ENCODE results near the gene POMP.

POMP gene

GRCh38 chr13:28653111-28653510 lies 5.8 kb upstream of the POMP start:
- H3K4me3 ChIP-seq (ENCODE audit: low read depth, low read length): no peak overlapping the region
- no peak for TF ChIP-seq CTCF (conservative IDR thresholded peaks at IDR 0.05; ENCODE audit: low read depth, low read length)
- DNase-seq (ENCODE audit: low read depth): no peak

- no peak overlapping the region for H3K4me3 ChIP-seq (ENCODE audit: low read depth, low read length)
- no peak for TF ChIP-seq CTCF (conservative IDR thresholded peaks at IDR 0.05; ENCODE audit: low read depth, low read length)
- no peak for DNase-seq (ENCODE audit: low read depth)
These were observed 4.7 kb upstream of the POMP start for GRCh38 chr13:28654276-28654675.

- no peak overlapping the region for H3K4me3 ChIP-seq (ENCODE audit: low read depth, low read length)
- DNase-seq (ENCODE audit: low read depth): peak; percentile 69
- no peak for TF ChIP-seq CTCF (conservative IDR thresholded peaks at IDR 0.05; ENCODE audit: low read depth, low read length)
These were observed 3.4 kb upstream of the POMP start for GRCh38 chr13:28655561-28655960.

GRCh38 chr13:28657784-28658538 lies 969 bp upstream of the POMP start:
- H3K4me3 ChIP-seq (ENCODE audit: low read depth, low read length): peak overlapping the region; percentile 89
- peak; percentile 43 for TF ChIP-seq CTCF (conservative IDR thresholded peaks at IDR 0.05; ENCODE audit: low read depth, low read length)
- DNase-seq (ENCODE audit: low read depth): peak; percentile 60

DNA sequence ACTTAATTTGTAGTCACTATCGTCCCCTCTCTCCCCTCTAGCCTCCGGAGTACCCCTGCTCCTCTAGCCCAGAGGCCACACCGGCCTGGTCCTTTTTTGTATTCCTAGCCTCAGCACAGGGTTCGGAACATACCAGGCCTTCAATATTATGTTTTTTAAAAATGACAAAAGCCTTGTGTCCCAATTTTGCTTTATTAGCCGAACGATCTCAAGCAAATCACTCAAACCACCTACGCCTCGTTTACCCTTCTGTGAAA lies 463 bp upstream of the POMP start:
- peak; percentile 23 for DNase-seq (ENCODE audit: low read depth)
- TF ChIP-seq CTCF (conservative IDR thresholded peaks at IDR 0.05; ENCODE audit: low read depth, low read length): no peak

GRCh38 chr13:28659621-28659970 lies 666 bp downstream of the POMP start:
- DNase-seq (ENCODE audit: low read depth): peak; percentile 77
- no peak for TF ChIP-seq CTCF (conservative IDR thresholded peaks at IDR 0.05; ENCODE audit: low read depth, low read length)
- H3K4me3 ChIP-seq (ENCODE audit: low read depth, low read length): peak overlapping the region; percentile 89

More for the DNA sequence above, 463 bp upstream of the POMP start:
- H3K4me3 ChIP-seq (ENCODE audit: low read depth, low read length): peak overlapping the region; percentile 89

GRCh38 chr13:28666897-28667488 lies 8.1 kb downstream of the POMP start:
- no peak overlapping the region for H3K4me3 ChIP-seq (ENCODE audit: low read depth, low read length)
- no peak for DNase-seq (ENCODE audit: low read depth)
- TF ChIP-seq CTCF (conservative IDR thresholded peaks at IDR 0.05; ENCODE audit: low read depth, low read length): no peak

All from choroid plexus epithelial cell (primary cell).